LNCaP clone FGC (cell line): Measurements from ENCODE around the gene TMEM182.

Experiments
- DNase-seq: peaks from one replicate; pipeline ENCODE4 v3.0.0-alpha.2; 2011; ENCODE audit warnings: low read depth
- H3K4me3 ChIP-seq: 2 replicates; pipeline ENCODE4 v1.5.1; 2011; ENCODE audit warnings: mild to moderate bottlenecking, low read depth, low read length, control low read depth
- TF ChIP-seq, protein P1 (sequence below): IDR thresholded peaks from 2 replicates; pipeline ENCODE4 v1.5.1; 2012; ENCODE audit warnings: mild to moderate bottlenecking; ENCODE audit not compliant: control insufficient read depth, insufficient read depth; ENCODE audit errors: extremely low read depth

The TMEM182 gene

DNA sequence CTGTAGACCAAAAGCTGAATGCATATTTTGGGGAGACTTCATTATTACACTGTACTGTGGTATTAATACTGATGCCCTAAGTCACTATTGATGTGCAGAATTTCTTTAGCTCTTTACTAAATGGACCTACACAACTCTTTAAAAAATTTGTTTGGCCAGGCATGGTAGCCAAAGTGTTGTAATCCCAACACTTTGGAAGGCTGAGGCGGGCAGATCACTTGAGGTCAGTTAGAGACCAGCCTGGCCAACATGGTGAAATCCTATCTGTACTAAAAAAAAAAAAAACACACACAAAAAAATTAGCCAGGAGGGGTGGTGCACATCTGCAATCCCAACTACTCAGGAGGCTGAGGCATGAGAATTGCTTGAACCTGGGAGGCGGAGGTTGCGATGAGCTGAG lies 6.4 kb downstream of the TMEM182 start:
- H3K4me3 ChIP-seq: no peak overlapping the region
- TF ChIP-seq, protein P1, sequence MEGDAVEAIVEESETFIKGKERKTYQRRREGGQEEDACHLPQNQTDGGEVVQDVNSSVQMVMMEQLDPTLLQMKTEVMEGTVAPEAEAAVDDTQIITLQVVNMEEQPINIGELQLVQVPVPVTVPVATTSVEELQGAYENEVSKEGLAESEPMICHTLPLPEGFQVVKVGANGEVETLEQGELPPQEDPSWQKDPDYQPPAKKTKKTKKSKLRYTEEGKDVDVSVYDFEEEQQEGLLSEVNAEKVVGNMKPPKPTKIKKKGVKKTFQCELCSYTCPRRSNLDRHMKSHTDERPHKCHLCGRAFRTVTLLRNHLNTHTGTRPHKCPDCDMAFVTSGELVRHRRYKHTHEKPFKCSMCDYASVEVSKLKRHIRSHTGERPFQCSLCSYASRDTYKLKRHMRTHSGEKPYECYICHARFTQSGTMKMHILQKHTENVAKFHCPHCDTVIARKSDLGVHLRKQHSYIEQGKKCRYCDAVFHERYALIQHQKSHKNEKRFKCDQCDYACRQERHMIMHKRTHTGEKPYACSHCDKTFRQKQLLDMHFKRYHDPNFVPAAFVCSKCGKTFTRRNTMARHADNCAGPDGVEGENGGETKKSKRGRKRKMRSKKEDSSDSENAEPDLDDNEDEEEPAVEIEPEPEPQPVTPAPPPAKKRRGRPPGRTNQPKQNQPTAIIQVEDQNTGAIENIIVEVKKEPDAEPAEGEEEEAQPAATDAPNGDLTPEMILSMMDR: no peak
- no peak for DNase-seq

DNA sequence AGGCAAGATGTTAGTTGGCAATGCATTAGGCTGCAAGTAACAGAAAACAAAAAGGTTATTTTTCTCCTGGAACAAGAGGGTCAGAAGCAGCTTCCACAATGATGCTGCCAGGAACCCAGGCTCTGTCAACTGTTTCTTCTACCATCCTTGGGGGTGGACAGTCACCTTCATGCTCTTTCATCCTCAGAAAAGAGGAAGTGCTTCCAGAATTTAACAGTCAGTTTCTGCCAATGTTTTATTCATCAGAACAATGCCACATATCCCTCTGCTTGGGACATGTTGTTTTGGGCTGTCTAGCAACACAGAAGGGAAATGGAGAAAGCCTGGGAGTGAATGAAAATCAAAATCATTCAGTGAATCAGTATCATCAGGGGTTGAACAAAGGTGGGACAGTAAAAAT lies 7.1 kb downstream of the TMEM182 start:
- no peak overlapping the region for H3K4me3 ChIP-seq
- TF ChIP-seq, protein P1: no peak
- DNase-seq: no peak

DNA sequence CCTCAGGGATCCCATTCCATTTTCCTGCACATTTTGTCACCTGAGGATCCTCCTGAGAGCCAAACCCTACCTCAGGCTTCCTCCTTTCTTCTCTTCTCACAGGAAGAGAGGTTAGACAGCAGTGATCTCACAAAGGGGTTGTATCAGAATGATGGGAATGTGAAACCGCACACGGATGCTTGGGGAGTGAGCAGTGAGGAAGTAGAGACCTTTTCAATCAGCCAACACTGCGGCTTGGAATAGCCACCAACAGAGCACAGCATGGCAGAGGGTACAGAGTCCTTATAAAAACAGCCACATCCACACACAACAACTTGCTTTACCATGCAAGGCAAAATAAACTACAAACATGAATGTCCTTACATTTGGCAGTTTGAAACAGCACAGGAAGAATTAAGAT lies 8.7 kb downstream of the TMEM182 start:
- no peak overlapping the region for H3K4me3 ChIP-seq
- TF ChIP-seq, protein P1: no peak
- DNase-seq: no peak

DNA sequence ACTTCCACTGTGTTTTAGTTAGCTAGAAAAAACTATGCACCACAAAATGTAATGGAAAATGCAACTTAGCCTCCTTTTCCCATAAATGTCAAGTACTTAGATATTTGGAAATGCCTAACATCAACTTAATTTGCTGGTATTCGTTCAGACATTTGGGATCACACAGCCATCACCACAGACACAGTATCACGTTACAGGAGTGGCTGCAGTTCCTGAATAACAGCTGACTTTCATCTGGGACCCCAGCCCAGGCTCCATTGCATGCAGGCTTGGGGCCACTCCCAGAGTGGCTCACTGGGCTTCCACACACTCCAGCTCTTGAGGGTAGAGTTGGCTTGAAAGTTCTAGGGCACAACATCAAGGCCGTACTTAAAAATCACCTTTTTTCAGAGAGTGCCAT lies 9.3 kb downstream of the TMEM182 start:
- DNase-seq: no peak
- H3K4me3 ChIP-seq: no peak overlapping the region
- TF ChIP-seq, protein P1: no peak

DNA sequence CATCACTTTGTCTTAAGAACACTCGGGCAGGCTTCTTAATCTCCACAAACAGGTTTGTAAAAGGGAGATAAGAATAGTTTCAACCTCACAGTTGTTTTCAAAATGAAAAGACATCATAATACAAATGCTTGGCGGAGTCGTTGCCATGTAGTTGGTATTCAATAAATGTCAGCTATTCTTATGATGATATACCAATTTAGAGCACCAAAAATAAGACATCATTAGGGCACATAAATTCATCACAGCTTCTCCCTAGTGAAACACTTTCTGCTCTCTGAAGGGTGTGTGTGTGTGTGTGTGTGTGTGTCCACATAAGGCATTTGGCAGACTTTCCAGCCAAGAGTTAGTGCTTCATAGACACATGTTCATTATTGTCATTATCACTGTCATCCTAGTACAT lies 10.8 kb downstream of the TMEM182 start:
- TF ChIP-seq, protein P1: no peak

DNA sequence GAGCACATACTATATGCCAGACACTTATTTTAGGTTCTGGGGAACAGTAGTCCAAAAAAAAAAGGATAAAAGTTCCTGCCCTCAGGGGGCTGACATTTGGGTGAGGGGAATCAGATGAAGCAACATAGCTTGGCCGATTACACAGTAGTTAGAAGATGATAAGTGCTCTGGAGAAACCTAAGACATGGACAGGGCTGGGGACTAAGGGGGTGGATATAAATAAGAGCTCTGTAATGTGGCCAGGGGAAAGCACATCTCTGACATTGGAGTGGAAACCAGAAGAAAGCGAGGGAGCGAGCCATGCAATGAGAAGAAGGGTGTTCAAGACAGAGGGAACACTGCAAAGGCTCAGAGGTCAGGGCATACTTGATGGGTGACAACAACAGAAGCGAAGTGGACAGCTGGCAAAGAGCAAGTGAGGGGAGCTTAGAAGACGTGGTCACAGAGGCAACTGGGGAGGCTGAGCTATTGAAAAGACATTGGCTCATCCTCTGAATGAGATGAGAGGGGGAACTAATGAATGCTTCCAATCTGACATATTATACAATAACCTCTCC lies 11.4 kb downstream of the TMEM182 start:
- H3K4me3 ChIP-seq: no peak overlapping the region
- TF ChIP-seq, protein P1: no peak
- no peak for DNase-seq

More for the DNA sequence above, 10.8 kb downstream of the TMEM182 start:
- H3K4me3 ChIP-seq: no peak overlapping the region
- DNase-seq: no peak

DNA sequence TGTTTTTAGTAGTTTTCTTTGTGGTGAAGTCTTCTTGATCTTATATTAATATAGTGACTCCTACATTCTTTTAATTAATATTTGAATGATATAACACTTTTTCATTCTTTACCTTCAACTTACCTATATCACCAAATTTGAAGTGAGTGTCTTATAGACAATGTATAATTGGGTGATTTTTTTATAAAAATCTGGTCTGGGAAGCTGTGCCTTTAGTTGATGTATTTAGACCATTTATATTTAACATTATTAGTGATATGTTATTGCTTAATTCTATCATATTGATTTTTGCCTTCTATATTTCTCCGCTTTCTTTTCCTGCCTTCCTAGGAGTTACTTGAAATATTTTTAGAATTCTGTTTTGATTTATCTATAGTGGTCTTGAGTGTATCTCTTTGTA lies 16.4 kb downstream of the TMEM182 start:
- no peak overlapping the region for H3K4me3 ChIP-seq
- DNase-seq: no peak
- TF ChIP-seq, protein P1: no peak
